Glomerular visceral epithelial cell (primary cell): ENCODE results near the gene SLC66A1.

Source experiments
- DNase-seq: peaks from one replicate; pipeline ENCODE4 v3.0.0-alpha.2; 2016; ENCODE audit errors: extremely low spot score

The SLC66A1 gene

DNA sequence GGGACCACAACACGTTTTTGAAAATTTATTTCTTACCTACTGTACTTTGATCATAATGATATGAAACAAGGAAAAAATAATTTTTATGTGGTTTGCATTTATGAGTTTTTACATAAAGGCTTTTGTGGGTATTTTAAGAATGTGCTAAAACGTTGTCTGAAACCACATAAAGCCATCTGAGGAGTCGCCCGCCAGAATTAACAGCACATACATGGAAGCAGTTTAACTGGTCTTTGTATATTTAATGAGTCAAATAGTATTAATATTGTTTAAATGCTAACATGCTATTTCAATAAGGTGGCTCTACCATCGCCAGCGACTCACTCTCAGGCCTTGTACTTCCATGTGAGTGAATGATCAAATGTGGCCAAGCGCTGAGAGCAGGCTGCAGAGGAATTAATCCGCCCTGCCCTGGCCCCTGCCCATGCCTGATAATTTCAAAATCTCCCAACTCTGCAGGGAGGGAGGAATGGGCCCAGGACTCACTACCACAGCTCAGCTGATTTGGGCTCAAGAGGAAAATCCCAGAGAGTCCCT, 49.6 kb downstream of the SLC66A1 start:
- no peak for DNase-seq

DNA sequence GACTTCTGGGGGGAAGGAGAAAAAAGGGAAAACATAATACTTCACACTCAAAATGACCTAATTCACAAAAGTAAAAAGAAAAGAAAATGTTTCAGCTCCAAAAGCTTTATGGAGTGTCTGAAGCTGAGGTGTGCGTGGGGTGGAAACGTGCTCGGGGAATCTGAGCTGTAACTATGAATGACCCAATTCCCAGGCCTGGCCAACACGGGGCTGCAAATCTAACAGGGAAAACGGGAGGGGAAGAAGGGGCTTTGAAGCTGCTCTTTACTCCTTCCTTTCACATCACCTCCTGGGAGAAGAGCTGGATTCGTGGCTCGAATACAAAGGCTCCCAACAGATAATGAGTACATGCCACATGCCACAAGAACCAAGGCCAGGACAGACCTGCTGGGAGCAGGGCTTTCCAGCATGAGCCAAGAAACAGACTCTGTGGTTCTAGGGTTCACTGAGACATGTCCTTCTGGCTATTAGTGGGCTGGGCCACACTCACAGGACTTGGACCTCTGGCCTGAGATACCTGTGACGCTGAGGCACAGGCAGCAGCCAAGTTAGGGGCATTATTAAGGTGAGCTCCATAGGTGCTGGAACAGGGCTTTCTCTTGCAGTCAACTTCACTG, 51.5 kb downstream of the SLC66A1 start:
- no peak for DNase-seq

DNA sequence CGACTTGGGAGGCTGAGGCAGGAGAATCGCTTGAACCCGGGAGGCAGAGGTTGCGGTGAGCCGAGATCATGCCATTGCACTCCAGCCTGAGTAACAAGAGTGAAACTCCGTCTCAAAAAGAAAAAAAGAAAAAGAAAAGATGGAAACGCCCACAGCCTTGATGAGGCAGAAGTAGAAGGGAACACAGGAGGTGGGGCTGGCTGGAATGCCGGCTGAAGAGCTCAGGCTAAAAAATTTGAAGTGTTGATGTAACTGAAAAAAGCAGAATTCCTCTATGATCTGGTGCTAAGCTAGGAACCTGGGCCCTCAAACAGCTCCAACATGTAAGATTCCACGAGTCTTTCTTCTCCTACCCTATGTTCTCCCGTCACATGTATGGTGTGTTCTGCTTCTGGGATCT, 53.6 kb downstream of the SLC66A1 start:
- no peak for DNase-seq

DNA sequence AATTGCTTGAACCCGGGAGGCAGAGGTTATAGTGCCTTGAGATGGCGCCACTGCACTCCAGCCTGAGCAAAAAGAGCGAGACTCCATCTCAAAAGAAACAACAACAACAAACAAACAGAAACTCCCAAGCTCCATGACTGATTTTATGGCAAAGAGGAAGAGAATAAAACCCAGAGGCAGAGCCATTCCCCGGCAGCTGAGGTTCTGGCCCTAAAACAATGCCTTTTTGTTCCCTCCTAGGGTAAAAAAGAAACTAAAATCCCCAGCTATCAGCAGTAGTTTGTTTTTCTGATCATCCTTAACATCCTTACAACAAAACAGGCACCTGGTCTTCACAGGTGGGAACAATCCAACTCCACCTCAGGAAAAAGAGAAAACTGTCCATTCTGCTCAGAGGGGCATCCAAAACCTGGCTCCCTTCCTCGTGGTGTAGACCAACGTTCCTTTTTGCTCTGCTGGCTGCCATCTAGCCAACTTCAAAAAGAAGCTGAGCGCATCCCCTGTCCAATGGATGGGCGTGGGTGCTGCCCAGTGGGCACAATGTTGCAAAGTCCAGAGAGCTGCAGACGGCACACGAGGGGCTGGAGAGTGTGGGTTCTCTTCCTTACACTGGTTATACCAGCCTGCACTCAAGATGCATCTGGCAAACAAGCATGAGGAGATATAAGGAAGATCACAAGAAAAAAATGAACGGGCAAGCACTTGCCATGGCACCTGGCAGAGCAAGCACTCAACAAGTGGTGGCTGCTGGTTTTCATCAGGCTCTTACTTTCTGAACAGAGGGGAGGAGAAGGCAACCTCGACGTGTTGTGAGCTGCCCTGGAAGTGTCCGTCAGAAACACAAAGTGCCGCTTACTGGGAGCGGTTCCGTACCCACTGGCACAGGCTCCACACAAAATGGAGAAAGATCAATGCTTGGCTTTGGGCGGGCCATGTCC, 54.7 kb downstream of the SLC66A1 start:
- no peak for DNase-seq

DNA sequence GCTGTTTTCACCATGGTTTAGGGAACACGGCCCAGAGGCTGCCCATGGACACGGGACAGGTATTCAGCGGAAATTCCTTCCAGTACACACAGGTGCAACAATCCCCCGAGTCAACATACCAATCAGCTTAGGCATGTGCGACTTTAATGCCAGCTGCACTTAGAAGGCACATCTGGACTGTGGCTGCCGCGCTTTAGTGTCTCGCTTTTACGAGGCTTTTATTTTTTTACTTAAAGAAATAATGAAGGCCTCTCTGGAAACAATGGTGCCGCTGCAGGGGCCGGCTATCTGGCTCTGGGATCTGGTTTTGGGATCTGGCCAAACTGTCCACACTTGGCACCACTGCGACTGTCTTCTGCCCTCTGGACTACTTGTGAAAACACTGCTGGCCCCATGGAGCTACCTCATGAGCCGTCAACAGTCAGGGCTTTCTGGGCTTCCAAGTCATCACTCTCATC, 55.5 kb downstream of the SLC66A1 start:
- DNase-seq = no peak

DNA sequence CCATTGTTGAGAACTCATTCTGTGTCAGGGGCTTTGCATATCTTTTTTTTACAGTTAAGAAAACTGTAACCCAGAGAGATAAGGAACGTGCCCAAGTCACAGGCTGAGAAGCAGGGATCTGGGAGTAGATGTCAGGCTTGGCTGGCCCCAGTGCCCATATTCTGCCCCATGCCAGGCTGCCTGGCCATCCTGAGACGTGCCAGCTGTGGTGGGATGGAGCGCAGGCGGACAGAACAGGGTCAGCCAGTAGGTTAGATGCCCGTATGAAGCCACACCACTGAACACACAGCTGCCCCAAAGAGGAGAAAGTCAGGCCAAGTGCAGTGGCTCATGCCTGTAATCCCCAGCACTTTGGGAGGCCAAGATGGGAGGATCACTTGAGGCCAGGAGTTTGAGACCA, 55.9 kb downstream of the SLC66A1 start:
- no peak for DNase-seq

DNA sequence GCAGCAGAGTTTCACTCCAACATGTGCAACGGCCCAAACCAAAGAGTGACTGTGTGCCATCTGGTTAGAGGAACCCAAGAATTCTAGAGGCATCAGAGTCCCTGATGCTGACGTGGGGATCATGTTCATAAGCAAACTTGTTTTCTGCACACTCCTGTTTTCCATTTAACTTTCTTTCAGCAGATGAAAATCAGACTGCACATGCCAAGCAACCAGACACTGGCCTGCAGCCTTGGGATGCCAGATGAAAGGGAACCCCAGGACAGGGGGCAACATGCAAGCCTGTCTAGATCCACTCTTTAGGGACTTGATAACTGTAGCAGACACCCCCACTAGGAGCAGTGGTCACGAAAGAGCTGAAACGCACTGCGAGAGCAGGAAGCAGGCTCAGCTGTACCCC, 56.8 kb downstream of the SLC66A1 start:
- DNase-seq = no peak

DNA sequence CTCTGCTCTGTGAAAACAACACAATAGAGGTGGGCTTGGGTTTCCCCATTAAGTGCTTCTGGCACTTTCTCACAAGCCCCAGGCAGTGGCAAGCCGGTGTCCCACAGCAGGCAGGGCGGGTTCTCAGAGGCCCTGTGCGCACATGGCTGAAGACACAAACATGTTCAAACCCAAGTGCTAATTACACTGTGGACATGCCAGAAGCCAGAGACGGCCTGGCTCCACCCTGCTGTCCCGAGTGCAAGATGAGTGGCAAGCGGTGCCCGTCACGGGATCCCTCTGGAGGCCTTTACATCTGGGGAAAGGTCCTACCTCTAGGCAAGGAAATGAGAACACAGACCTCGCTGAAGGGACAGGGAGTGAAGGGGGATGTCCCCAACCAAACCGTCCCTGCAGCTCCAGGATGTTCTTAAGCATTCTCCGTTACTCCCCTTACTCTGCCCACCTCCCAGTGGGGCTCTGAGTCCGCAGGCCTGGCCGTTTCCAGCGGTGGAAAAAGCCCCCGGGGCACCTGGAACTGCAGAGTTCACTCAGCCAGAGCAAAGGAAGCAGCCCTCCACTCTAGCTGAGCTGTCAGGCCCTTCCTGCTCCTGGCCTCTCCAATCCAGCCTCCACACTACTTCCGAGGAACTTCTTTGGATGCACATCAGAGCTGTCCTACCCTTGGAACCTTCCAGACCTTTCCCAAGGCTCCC, 57.4 kb downstream of the SLC66A1 start:
- no peak for DNase-seq

DNA sequence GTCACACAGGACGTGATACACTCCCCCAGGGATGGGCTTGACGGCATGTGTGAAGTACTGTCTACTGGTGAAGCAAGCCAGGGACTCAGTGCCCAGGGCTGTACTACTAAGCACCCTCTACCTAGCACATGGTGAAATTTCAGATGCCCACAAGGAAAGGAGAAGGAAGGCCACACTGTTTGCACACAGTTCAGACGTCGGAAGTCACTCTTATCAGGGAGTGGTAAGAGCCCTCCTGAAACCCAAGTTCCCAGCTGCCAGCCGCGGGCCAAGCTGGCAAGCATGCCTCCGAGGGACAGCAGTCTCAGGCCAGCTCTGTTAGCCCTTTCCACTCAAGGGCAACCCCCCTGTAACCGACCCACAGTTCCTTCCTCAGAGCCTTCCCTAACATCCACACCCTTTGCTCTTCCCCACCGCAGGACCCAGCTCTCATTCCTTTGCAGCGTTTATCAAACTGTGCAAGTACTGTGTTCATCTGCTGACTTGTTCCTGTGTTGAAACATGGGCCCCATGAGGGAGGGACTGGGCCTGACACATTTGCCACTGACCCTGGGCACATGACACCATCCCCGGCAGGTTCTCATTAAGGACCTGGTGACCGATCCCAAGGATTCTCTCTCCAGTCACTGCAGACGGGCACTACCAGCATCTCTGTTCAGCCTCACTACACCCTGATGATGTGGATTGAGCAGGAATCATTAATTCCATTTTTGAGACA, 58.5 kb downstream of the SLC66A1 start:
- DNase-seq = no peak

DNA sequence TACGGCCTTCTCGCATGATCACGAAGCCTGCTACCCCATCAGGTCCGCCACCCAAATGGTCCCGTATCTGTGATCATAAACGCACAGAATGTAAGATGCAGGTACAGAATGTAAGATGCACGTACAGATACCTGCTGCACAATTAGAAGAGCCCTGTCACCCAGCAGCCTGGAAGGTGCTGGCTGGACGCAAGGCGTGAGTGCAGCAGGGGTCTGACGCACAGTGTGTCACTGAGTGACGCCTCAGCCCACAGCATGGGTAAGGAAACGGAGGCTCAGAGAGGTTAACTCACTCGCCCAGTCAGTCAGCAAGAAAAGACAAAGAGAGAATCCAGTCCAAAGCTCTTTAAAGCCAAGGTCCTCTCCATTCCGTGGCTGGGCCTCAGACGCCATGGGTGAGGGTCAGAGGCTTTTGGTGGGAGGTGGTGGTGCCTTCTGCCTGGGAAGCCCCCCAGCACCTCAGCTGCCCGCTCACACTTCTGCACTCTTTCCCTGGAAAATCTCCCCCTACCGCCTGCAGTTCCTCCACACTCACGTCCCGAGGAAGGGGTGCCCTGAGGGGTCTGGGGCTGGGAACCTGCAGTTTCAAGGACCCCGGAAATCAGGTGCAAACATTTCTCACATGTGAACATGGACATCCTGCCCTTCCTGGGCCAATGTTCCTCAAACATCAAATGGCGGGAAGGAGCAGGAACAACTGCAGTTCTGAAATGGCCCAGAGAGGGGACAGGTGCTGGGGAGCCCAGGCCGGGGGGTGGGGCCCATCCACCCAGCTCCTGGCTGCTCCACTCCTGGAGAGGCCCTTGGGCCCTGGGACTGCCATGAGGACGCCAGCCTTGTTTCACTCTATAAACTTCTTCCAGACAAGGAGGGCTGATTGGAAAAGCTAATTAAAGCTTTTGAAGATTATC, 59.4 kb downstream of the SLC66A1 start:
- no peak for DNase-seq

DNA sequence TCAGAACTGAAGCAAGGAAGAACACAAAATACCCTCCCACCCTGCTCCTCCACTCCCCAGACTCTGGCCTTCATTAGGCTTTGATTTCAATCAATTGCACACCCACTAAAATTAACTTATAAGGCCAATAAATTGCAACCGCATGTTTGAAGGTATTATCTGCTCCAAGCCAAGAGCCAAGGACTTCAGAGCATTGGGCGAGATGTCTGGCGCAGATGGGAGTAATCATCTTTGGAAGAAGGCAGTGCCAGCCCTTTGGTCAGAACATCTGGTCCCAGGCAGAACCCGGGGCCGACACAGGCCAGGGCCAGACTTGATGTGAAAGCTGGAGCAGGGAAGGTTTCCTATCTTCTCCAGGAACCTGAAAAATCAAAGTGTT, 60.0 kb downstream of the SLC66A1 start:
- DNase-seq = no peak

DNA sequence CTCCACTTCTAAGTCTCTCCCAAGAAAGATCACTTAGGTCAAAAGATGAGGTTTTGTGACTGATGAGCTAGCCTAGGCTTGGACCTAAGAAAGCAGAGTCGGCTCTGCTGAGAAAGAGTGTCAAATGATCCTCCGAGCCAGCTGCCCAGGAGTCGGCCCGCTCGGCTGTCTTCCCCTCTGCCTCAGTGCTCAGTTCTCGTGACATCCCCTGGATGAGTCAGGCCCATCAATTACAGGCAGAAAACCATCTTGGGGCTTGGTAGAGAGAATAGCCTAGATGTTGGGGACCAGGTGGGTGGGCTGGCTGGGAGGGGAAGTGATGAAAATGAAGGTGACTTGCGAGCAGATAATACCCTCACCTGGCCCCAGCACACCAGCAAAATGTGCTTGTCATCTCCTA, 60.5 kb downstream of the SLC66A1 start:
- no peak for DNase-seq

DNA sequence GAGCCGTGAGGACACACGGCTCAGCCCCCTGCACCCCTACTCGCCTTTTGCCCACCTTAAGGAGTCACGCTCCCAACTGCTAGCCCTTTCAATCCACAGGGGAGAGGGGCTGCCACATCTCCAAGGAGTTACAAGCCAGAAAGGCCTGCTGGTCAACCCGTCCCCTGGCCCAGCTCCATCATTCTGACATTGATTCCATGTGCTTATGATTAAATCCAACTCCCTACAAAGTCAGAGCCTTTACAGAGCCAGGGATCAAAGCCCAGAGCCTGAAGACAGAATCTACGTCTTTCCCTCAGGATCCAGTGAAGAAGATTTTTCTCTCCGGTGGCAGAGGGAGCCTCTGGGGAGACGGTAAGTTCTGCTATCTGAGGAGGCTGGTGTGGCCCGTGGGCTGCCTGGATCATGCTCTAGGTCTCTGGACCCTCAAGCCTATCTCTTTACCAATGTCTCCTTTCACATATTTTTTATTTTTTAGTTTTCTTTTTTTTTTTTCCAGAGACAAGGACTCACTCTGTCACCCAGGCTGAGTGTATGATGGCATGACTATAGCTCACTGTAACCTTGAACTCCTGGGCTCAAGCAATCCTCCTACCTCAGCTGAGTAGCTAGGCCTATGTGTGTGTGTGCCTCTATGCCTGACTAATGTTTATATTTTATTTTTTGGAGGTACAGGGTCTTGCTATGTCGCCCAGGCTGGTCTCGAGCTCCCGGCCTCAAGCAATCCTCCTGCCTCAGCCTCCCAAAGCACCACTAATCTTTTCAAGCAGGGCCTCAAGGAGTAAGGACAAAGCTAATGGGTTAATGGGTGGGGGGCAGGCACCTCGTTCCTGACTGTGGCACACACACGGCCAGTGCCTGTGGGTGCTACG, 61.3 kb downstream of the SLC66A1 start:
- no peak for DNase-seq

DNA sequence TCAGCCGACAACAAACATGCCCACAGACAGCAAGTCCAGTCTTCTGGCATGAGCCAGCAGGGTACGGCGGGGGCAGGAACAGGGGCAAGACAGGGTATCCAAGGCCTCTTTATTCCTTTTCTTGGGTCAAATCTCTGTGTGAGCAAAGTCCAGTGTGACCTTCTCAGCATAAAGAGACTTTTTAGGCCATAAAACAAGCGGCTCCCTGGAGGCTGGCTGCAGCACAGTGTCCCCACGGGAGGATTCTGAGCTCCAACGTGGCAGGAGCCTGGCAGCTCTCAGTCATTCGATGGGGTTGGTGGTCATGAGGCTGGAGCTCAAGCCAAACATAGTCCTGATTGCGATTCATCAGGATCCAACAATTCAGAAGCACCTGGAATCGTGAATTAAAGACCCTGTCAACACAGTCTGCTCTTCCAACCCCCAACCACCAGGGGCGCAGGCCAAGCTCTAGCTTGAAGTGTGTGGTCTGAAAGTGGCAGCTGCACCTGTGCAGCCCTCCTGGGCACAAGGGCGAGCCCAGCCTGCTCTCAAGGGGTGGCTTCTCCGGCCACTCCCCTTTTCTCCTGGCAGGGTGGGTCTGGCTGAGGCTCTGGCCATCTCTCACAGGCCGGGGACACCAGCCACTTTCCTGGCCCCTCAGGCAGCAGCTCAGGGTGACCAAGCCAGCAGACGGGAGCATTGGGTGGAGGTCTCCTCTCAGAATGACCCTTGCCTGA, 62.1 kb downstream of the SLC66A1 start:
- DNase-seq = no peak

DNA sequence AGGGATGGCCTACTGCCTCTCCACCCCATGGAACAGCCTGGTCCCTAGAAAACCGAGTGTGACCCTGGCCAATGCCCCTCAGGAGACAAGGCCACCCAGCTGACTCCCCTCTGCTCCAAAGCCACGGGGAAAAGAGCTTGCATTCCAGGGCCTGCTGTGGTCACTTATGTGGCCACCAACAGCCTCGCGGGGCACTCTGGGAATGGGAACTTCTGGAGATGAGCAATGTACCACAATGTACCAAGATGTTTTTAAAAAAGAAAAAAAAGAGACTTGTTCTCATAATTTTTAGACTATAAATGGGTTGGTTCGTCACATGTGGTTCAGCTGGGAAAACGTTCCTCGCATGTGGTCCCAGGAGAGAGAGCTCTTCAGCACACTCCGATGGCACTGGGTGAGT, 62.8 kb downstream of the SLC66A1 start:
- DNase-seq = no peak

DNA sequence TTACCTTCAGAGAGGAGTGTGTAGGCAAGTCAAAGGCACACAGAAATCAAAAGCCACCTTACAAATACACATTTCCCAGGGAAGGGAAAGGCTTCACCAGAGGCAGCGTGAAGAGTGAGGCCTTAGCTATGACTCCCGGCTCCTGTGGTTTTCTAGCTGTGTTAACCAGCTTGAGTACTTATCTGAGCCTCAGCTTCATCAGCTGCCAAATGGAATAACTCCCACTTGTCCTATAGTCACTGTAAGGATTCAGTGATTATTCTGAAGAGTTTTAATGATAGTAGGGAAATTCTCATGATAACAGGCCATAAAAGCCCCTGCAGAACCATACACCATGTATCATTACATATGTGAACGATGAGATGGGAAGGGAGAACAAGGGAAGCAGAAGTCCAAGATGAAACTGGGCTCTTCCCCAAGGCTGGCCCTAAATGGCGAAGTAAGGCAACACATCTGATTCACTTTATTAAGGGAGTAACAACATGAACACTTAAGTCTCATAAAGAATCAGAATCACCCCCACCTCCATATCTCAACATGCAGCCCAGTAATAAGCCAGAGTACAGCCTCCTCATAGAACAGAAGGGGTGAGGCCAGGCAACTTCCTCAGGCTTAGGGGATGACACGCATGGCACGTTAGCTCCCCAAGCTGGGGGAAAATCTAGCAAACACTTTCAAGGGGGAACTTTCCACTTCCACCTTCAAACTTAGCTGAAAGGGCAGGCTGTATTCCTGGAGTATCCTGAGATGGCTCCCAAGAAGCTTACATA, 63.7 kb downstream of the SLC66A1 start:
- no peak for DNase-seq

DNA sequence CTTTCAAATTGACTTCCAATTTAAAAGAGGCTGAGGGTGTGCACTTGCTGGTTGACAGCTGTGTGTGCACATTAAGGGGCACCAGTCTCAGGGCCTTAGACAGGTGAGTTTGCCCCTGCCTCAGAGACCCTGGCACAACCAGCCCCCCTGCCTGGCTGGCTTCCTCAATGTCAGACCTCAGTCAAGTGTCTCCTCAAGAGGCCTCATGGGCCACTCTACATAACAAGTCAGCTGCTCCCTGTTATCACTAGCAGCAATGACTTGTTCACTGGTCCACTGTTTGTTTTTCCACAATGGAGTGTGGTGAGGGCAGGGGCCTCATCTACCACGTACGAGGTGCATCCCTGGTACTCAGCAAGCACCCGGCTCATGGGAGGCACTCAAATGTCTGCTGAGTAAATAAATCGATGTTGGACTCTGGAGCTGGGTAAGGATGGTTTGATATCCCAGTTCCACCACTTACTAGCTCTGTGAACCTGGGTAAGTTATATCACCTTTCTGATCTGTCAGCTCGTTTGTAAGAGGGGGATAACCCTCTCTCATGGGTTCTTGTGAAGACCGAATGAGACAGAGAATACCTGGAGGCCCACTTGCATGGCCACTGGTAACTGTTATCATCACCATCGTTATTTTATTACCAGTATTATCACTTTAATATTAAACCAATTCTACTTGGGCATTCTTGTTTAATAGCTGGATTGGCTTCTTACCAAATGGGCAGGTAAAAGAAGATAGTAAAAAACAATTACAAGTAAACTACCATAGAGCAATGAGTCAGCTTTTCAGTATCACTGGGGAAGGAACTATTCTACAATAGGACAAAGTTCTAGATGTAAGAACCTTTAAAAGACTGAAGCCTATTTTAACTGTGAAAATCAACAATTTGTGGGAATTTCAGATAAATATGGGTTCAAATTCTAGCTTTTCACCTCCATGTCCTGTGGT, 64.6 kb downstream of the SLC66A1 start:
- no peak for DNase-seq
